ENCODE results near the gene PEAK1. TPM values are rescaled to one million over a fixed set of nuclear protein-coding genes. Genes with fewer than 3 reads are reported as not detected.
A peak's percentile ranks its signal among the peaks of the same experiment; 100 is the strongest.

The PEAK1 gene
- polyA plus RNA-seq, 2 of the 4 experiments (the other 2 are of a cell fraction): 7.5 to 13.7 TPM

- no peaks in the 10 kb centered on the region for H3K4me1 ChIP-seq
- H3K27ac ChIP-seq: no peak overlapping the region
- no peaks in the 10 kb centered on the region; the same call in 1 of the 3 replicates for H3K9me3 ChIP-seq
- 92% methylated on average over 4 of the region's 4 CpGs for WGBS (ENCODE audit: missing lambda C conversion rate)
- ATAC-seq (no peak), FAIRE-seq (peak; percentile 68), DNase-seq (ENCODE audit: low read depth in 1 of 2, low spot score in 1 of 2) (no peak)
- no peak for TF ChIP-seq NFE2L2 (conservative IDR thresholded peaks at IDR 0.05; ENCODE audit: low read length)
- no peak for TF ChIP-seq HOXB13 (CRISPR knock-in tag; IDR thresholded peaks at IDR 0.05; ENCODE audit: low read depth)
- no peak for TF ChIP-seq ZSCAN20 (CRISPR knock-in tag; IDR thresholded peaks at IDR 0.05)
- TF ChIP-seq KDM5A (IDR thresholded peaks at IDR 0.05): no peak
- no peak for TF ChIP-seq CHD4 (IDR thresholded peaks at IDR 0.05; ENCODE audit: borderline replicate concordance)
- TF ChIP-seq ATOH8 (CRISPR knock-in tag; IDR thresholded peaks at IDR 0.05; ENCODE audit: low read depth): no peak
- TF ChIP-seq ZC3H11A (IDR thresholded peaks at IDR 0.05): no peak
- TF ChIP-seq MAFK (IDR thresholded peaks at IDR 0.05; ENCODE audit: partially characterized antibody): no peak
- no peak for TF ChIP-seq FOSL2 (IDR thresholded peaks at IDR 0.05)
- TF ChIP-seq FOSL2 (CRISPR knock-in tag; IDR thresholded peaks at IDR 0.05): no peak
- no peak for TF ChIP-seq TFCP2L1 (CRISPR knock-in tag; IDR thresholded peaks at IDR 0.05)
- TF ChIP-seq PBX3 (IDR thresholded peaks at IDR 0.05): no peak
- no peak for TF ChIP-seq MYC (IDR thresholded peaks at IDR 0.05; ENCODE audit: borderline replicate concordance, low read length)
- no peak for TF ChIP-seq RFX5 (IDR thresholded peaks at IDR 0.05)
- TF ChIP-seq HOXB5 (CRISPR knock-in tag; IDR thresholded peaks at IDR 0.05): no peak
- no peak for TF ChIP-seq HMGXB4 (CRISPR knock-in tag; IDR thresholded peaks at IDR 0.05; ENCODE audit: borderline replicate concordance)
- TF ChIP-seq EHF (CRISPR knock-in tag; IDR thresholded peaks at IDR 0.05): no peak
- no peak for TF ChIP-seq HOXA7 (CRISPR knock-in tag; IDR thresholded peaks at IDR 0.05)
- no peak for TF ChIP-seq PHF8 (IDR thresholded peaks at IDR 0.05; ENCODE audit: borderline replicate concordance, low read depth)
- no peak overlapping the region for H3K4me2 ChIP-seq
- ChIA-PET POLR2A (no interaction called here), CTCF (interaction anchor here (0.8 to 1.2 kb wide), 2 partner anchors 25 to 34 kb away, joined by 3 read pairs; no protein-coding TSS in a partner anchor)
- no peak overlapping the region for H3K4me3 ChIP-seq
Observed at GRCh38 chr15:77144492-77145070, 275.3 kb downstream of the PEAK1 start.

GRCh38 chr15:77144026-77144425 is 275.9 kb downstream of the PEAK1 start:
- ChIA-PET POLR2A (no interaction called here), CTCF (interaction anchor here (0.6 to 1.2 kb wide), 2 partner anchors 25 to 26 kb away, joined by 3 read pairs; no protein-coding TSS in a partner anchor)
- no peaks in the 10 kb centered on the region for H3K4me1 ChIP-seq
- no peaks in the 10 kb centered on the region; the same call in 1 of the 3 replicates for H3K9me3 ChIP-seq
- TF ChIP-seq HES2 (IDR thresholded peaks at IDR 0.05) (no peak), EHF (CRISPR knock-in tag; IDR thresholded peaks at IDR 0.05) (no peak), ELK1 (IDR thresholded peaks at IDR 0.05; ENCODE audit: low read depth, low read length) (no peak), ZFP36 (IDR thresholded peaks at IDR 0.05; ENCODE audit: borderline replicate concordance, partially characterized antibody) (no peak), NPAS2 (CRISPR knock-in tag; IDR thresholded peaks at IDR 0.05; ENCODE audit: borderline replicate concordance) (no peak), MAZ (IDR thresholded peaks at IDR 0.05; ENCODE audit: borderline replicate concordance, low read depth, low read length) (no peak), HOXB5 (CRISPR knock-in tag; IDR thresholded peaks at IDR 0.05) (no peak)
- 90% methylated on average over 2 of the region's 2 CpGs for WGBS (ENCODE audit: missing lambda C conversion rate)
- ATAC-seq (no peak), FAIRE-seq (no peak), DNase-seq (ENCODE audit: low read depth in 1 of 2, low spot score in 1 of 2) (no peak)
- H3K4me3 ChIP-seq: no peak overlapping the region
- H3K27ac ChIP-seq: no peak overlapping the region
- no peak overlapping the region for H3K4me2 ChIP-seq

All from A549 (cell line).